Measurements from ENCODE around the gene DLX6. TPM values are rescaled to one million over a fixed set of nuclear protein-coding genes. Genes with fewer than 3 reads are reported as not detected.

DLX6 gene
- total and polyA plus RNA-seq, 7 donors: 0.09 to 0.16 (median 0.14) TPM; not detected in 4

- Histone ChIP-seq H3K27me3 (peaks cover 65 to 100% (median 95%) of the 10 kb centered on the region in 3 donors), H3K9me3 (no peaks in the 10 kb centered on the region), H3K27ac (no peak overlapping the region), H3K4me1 (peaks cover 0 to 30% (median 26%) of the 10 kb centered on the region in 4 donors), H3K4me3 (no peak overlapping the region), H3K36me3 (no peaks in the 10 kb centered on the region)
- WGBS, 2 donors: 72 to 85% methylated on average over 3 of the region's 3 CpGs
- intact Hi-C loops (cut with DNase I): no loop called here
- DNase-seq: no peak
- no peak for TF ChIP-seq CTCF (IDR thresholded peaks at IDR 0.05)
- TF ChIP-seq EP300 (IDR thresholded peaks at IDR 0.05): no peak
- TF ChIP-seq POLR2AphosphoS5 (IDR thresholded peaks at IDR 0.05): no peak
- TF ChIP-seq POLR2A (IDR thresholded peaks at IDR 0.05): no peak
Observed at GRCh38 chr7:97008275-97008917, 3.0 kb downstream of the DLX6 start.

DNA sequence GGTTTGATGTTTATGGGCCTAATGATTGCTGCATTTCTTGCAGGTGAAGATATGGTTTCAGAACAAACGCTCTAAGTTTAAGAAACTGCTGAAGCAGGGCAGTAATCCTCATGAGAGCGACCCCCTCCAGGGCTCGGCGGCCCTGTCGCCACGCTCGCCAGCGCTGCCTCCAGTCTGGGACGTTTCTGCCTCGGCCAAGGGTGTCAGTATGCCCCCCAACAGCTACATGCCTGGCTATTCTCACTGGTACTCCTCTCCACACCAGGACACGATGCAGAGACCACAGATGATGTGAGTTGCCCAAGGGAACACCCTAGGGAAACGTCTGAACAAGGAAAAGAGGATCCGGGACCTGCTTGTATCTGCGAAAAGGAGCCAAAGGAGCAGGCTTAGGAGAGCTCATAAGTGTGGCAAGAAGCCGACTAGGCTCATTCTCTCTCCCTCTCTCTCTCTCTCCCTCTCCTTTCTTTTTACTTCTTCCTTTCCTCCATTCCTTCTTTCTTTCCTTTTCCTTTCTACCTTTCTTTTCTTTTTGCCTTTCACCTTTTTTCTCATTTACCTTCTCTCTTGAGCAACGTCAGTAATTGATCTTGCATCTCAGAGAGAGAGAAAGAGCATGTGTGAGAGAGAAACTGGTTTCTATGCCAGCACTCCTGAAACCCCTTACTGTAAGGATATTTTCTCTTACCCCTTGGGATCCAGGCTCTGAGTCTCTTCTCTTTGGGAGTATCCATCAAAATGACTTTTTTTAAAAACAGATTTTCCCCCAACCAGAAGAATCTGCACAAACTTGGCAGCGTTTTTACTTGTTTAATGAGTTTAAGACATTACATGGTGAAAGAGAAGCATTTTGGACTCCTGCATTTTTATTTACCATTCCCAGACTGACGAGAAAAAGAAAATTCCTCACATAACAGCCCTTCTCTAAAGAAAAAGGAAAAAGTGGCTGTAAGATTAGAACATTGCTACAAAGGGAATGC is 4.7 kb downstream of the DLX6 start:
- intact Hi-C loops (cut with DNase I): no loop called here
- Histone ChIP-seq H3K9me3 (no peaks in the 10 kb centered on the region), H3K4me3 (no peak overlapping the region), H3K36me3 (no peaks in the 10 kb centered on the region), H3K4me1 (peaks cover 0 to 22% (median 21%) of the 10 kb centered on the region in 4 donors), H3K27ac (no peak overlapping the region), H3K27me3 (peaks cover 55 to 100% (median 93%) of the 10 kb centered on the region in 3 donors)
- TF ChIP-seq EP300 (IDR thresholded peaks at IDR 0.05) (no peak), CTCF (IDR thresholded peaks at IDR 0.05) (no peak), POLR2A (IDR thresholded peaks at IDR 0.05) (no peak), POLR2AphosphoS5 (IDR thresholded peaks at IDR 0.05) (no peak)
- DNase-seq: no peak
- WGBS, 2 donors: 8 to 18% methylated on average over 18 of the region's 18 CpGs

- H3K27me3 ChIP-seq: peaks cover 52 to 100% (median 96%) of the 10 kb centered on the region in 3 donors
- WGBS, 2 donors: 6 to 8% methylated on average over 1 of the region's 1 CpG
Observed at GRCh38 chr7:97011104-97011503, 5.8 kb downstream of the DLX6 start.

DNA sequence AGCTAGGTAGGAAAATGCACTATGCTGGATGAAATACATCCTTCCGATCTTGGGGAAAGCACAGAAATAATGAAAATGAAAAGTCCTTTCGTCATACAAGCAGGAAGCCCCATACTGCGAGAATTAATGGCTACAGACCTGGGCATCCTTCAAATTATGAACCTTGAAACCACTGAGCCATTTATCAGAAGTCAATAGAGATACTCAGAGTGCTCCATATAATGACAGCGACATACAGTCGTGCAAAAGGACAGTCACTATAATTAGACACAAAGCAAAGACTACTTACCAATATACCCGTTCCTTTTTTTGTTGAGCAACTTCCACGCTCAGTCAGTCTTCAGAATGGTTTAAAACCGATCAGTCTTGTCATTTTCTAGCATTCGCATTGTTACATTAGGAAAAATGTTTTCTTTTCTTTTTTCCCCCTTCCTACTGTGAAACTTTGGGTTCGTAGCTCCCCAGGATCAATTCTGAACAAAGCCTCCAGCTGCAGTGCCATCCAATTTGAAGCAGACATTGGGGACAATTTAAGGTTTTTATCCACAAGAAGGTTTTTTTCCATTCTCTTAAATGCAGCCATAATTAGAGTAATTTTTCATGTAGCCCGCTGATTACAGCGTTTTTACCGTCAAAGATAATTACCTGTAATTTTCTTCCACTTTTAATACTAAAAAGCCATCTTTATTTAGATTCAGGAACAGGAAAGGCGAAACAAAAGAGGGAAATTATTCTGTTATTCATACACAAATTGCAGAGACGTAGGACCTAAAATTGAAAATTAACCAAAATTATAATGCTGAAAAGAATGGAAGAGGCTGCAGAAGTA is 6.4 kb downstream of the DLX6 start:
- H3K36me3 ChIP-seq: no peaks in the 10 kb centered on the region
- no peak overlapping the region for H3K4me3 ChIP-seq
- intact Hi-C loops (cut with DNase I): no loop called here
- peaks cover 0 to 13% (median 10%) of the 10 kb centered on the region in 4 donors for H3K4me1 ChIP-seq
- DNase-seq: no peak
- H3K27ac ChIP-seq: no peak overlapping the region
- H3K9me3 ChIP-seq: no peaks in the 10 kb centered on the region
- 15 to 17% methylated on average over 15 of the region's 15 CpGs for whole genome bisulfite sequencing, 2 donors
- no peak for TF ChIP-seq POLR2AphosphoS5 (IDR thresholded peaks at IDR 0.05)
- no peak for TF ChIP-seq POLR2A (IDR thresholded peaks at IDR 0.05)
- TF ChIP-seq EP300 (IDR thresholded peaks at IDR 0.05): no peak
- no peak for TF ChIP-seq CTCF (IDR thresholded peaks at IDR 0.05)
- peaks cover 51 to 100% (median 96%) of the 10 kb centered on the region in 3 donors for H3K27me3 ChIP-seq

More at GRCh38 chr7:97011104-97011503, 5.8 kb downstream of the DLX6 start:
- Histone ChIP-seq H3K4me3 (no peak overlapping the region), H3K4me1 (peaks cover 0 to 13% (median 10%) of the 10 kb centered on the region in 4 donors), H3K36me3 (no peaks in the 10 kb centered on the region), H3K9me3 (no peaks in the 10 kb centered on the region), H3K27ac (no peak overlapping the region)
- DNase-seq: no peak
- intact Hi-C loops (cut with DNase I): no loop called here
- TF ChIP-seq POLR2AphosphoS5 (IDR thresholded peaks at IDR 0.05): no peak
